HCEC 1CT (cell line): ENCODE measurements around the gene MVK.

Experiments used
- DNase-seq: peaks from one replicate; pipeline ENCODE4 v3.0.0-alpha.2; 2017

Gene MVK

DNA sequence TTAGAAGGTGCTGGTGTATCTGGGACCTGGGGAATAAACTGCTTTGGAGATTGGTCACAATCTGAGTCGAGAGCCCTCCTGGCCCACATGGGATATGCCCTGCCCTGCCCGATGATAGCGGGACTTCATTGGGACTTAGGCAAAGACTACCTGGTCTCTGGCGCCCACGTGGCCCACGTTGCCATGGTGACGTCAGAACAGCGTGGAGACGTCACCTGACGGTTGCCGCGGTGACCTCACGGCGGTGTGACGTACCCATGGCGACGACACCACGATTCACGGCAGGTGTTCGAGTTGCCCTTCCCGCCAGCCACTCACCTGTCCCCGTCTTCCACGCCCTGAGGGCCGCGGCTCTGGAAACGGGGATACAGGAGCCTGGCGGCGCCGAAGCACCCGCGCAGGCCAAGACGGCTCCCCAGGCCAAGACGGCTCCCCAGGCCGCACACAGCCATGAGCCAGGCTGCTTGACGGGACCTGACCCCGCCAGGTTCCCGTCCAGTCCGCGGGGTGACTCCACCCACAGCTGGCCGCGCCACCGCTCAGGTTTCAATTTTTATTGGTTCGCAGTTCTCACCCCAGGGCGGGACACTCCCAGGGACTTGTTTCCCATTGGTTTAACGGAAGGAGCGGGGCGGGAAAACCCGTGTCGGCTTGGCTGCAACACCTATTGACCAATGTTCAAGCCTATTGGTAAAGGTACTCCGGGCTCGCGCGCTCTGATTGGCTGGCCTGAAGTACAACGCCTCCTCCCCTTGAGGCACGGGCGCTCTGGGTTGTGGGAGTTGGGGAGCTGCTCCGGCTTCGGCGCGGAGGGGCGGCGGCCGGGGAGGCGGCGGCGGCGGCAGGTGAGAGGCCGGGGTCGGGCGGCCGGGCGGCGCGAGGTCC, at the start of gene MVK, which contains the start of gene MMAB:
MVK (plus strand) TSS at position 766 of the 885 bp plus-strand sequence. CDS start 1,029 bp downstream, outside the sequence.
MMAB (minus strand) TSS at position 476 of the 885 bp plus-strand sequence; CDS start at position 452, 24 bp downstream.
- DNase-seq: peak; percentile 99

DNA sequence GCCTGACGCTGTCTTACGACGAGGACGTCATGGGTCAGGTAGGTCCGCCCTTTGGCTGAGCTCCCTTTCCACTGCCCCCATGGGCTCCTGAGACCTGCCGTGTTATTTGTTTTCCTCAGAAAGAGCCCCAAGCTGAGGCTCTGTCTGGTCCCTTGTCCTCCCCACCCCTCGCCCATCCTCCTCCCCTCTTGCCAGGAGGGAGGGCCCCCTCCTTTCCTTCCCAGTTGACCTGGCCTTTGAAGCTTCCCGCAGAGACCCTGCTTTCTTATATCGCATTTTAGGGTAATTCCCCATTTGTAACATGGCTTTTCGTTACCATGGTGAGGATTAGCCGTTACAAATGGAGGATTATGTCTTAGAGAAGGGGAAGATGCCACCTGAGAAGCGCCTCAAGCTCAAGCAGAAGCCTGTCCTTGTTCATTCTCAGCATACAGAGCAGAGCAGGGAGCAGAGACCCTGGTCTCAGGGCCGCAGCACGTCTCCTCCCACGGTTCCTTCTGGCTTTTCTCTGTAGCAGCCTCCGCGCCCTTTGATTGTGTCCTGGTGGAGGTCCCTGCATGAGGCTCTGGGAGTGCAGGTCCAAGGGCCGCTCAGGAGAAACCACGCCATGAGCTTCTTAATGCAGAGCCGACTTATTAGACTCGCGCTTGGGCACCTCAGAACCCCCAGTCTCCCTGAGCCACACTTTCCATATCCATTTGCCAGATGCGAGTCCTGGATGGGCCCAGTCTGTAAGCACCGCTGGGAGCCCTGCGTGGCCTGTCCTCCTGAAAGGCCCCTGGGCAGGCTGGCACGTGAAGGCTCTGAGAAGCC, 48.9 kb upstream of the MVK start:
- DNase-seq: no peak

DNA sequence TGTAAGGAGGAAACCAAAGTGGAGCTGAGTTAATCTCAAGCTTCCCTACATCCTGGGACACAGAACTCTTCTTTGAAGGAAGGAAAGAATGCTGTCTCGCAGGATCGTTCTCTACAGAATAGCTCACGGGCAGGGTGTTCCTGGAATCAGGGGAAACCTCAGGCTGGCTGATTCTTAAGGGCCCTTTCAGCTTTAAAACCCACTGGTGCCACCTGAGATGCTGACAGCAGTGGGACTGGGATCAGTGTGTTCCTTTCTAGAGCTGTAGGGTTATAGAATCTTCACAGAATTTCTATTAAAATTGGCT, 48.4 kb upstream of the MVK start:
- no peak for DNase-seq

GRCh38 chr12:109527489-109528123, 46.0 kb upstream of the MVK start:
- no peak for DNase-seq

- no peak for DNase-seq
Measured at GRCh38 chr12:109529691-109530640, 43.6 kb upstream of the MVK start.

GRCh38 chr12:109531411-109531810, 42.2 kb upstream of the MVK start:
- no peak for DNase-seq

- no peak for DNase-seq
Measured at GRCh38 chr12:109532721-109533486, 40.7 kb upstream of the MVK start.

DNA sequence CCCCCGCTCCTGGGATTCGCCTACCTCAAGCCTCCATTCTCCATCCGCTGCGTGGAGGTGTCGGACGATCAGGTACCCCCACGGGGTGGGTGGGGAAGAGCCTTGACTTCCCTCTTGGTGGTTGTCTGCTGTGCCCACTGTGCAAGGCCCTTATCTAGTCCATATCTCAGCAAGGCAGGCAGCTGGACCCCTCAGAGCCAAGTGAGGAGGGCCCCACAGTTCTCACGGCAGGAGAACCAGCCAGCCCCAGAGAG, 40.2 kb upstream of the MVK start:
- DNase-seq: no peak

- no peak for DNase-seq
Measured at GRCh38 chr12:109534456-109534855, 39.1 kb upstream of the MVK start.

DNA sequence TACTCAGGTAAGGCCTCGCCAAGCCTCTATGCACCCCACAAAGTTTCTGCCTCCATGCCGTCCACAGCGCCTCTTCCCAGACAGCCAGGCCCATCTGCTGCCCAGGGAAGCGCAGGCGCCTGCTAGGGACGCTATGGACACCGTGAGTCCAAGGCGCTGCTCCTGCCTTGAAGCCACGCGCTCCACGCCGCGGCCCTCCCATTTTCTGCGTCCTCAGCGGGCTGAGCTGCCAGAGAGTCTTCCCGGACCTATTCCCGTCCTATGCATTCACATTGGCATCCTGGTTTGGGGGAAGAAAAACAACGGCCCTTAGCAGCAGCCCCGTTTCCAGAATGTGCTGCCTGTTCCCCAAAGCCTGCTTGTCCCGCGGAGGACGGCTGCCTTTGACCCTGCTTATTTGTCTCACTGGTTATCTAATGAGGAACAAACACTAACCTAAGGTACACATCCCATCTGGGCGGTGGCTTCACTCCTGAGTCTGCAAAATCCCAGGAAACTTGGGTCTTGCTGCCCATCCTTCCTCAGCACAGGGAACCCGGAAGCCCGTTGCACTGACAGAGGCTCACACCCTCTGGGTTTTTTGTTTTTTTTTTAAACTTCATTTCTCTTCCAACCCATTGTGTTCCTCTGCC, 38.2 kb upstream of the MVK start:
- DNase-seq: no peak

DNA sequence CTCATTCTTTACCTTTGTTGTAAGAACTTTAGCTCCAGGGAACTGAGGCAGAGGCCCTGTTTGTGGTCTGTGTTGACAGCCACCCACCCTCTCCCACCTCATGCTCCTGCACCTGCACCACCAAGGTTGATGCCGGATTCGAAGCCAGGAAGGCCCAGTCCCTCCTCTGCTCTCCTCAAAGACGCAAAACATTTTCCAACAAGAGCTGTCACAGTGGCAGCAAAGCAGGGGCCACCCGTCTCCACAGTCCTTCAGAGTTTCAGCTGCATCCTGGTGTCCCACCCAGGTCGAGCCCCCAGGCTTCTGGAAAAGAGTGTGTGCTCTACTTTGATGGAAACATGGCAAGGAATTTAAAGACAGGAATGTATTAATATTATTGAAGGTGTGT, 37.7 kb upstream of the MVK start:
- DNase-seq: no peak

- no peak for DNase-seq
Measured at GRCh38 chr12:109537136-109537535, 36.5 kb upstream of the MVK start.

GRCh38 chr12:109538191-109538863, 35.3 kb upstream of the MVK start:
- DNase-seq: no peak

DNA sequence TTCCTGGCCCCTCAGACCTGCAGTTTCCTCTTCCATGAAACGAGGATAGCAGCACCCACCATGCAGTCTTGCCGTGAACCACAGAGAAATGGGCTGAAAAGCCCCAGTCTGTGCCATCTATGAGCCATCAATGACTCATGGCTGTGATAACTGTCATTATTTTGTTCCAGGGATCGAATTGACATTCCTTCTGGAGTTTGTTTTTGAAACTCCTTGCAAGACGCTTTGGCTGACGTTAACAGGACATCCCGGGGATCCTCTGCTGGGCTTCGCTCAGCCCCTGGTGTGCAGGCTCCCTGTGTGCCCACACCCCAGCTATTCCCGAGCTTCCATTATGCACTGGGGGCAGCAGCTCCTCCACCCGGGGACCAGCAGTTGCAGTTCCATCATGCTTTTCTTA, 34.1 kb upstream of the MVK start:
- peak; percentile 58 for DNase-seq

DNA sequence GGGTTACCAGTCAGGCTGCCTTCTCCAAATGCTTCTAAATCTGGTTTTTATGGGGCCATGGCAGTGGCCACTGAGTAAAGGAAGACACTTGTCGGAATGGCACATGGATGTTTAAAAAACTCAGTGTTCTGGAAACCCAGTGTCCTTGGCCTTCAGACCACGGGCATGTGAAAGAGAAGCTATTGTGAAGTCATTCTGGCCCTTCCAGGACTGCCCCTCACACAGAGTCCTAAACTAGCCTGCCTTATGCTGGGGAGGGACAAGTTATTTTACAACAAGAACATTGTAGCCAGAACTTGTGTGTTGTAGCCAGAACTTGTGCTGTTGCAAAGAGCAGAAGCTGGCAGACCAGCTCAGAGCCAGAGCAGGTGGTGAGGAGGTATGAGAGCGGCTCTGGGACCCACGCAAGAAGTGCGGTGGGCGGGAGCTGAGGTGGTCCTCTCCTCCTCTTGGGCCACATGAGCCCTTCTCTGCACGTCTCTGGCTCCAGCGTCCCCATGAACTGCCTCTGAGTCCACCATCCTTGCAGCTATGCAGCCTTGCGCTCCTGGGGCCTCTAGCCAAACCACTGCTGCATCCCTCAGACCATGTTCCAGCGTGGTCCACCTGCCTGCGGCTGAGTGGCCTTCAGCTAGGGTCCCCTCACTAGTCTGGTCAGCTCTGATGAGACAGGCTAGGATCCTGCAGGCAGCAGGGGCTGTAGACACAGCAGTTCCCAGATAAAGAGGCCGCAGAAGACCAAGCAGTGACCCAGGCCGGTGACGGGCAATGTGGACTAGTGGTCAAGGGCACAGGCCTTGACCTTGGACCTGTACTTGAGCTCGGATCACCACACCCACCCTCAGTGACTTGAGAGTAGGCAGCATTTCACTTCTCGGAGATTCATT, 32.8 kb upstream of the MVK start:
- DNase-seq: no peak

GRCh38 chr12:109541413-109541726, 32.2 kb upstream of the MVK start:
- DNase-seq: peak; percentile 37

GRCh38 chr12:109542014-109542413, 31.6 kb upstream of the MVK start:
- peak; percentile 72 for DNase-seq

DNA sequence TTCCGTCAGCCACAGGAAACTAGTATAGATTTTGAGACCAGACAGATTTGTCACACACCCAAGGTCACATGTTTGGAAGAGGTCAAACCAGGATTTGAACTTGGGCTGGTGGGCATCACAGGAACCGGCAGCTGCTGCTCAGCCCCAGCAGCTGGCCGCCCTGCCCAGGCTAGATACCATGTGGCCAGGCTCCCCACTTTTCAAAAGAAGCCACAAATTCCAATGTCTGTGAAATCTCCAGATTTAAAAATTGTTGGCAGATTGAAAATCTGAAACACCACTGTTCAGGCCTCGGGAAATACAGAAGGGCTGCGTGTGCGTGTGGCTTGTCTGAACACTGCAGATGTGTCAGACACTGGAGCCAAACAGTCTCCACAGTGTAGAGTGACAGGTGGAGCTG, 30.7 kb upstream of the MVK start:
- DNase-seq: no peak

- peak; percentile 22 for DNase-seq
Measured at GRCh38 chr12:109544955-109545531, 28.6 kb upstream of the MVK start.

DNA sequence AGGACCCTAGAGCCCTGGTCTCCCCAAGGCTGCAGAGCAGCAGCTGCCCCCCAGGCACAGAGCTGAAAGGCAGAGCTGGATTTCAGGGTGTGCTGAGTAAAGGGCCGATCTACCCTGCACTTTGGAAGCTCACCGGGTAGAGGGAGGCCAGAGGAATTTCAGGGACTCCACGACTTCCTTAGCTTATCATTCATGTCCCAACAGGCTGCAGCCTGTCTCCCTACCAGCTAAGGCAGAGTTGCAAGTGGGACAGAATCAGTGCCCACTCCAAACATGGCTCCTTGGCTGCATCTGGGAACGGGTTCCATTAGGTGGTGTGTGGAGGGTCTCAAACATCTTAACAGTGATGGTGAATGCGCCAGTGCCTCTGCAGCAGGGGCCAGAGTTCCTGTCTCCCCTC, 27.8 kb upstream of the MVK start:
- DNase-seq: no peak
